HuH-7 (cell line): Measurements from ENCODE around the gene RALGAPA2.

Experiments used
- DNase-seq: peaks from one replicate; pipeline ENCODE4 v3.0.0; 2011; ENCODE audit warnings: low spot score

Gene RALGAPA2

DNA sequence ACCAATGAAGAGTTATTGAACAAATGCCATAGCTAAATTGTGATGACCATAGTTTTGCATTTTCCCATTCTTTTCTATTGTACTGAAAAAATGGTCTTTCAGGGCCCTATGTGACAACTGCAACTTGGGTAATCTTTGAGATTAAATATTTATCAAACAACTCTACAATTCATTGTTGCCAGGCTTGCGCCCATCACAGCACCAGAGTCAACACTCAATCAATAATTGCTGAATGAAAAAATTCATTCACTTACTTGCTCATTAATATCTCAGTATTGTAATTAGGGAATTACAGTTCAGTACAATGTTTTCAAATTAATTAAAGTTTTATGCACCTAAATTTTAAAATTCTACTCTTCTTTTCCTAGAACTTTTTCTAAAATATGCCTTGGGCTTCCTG is 7.7 kb upstream of the RALGAPA2 start:
- no peak for DNase-seq

- DNase-seq = no peak
These were observed 7.0 kb upstream of the RALGAPA2 start for GRCh38 chr20:20719411-20719810.

DNA sequence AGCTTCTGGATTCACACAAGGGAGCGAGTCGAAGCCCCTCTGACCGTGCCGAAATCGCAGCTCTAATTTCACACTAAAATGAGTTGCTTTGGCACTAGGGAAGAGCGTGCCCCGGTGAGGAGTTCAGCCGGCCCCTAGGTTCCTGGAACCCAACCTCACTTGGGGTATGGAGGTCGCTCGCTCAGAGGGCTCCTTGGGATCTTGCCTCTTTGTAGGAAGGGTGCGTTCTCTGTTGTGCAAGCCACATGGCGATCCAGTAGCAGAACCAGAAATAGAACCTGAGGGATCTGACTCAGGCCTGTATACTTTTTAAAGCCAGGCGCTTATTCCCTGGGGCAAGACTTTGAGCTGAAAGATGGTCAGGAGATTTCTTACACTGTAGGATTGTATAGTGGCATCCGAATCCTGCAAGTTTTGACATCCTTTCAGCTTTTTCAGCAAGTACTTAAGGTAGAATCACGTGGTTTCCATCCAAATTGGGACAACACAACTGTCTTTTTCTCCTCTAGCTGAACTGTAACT is 861 bp upstream of the RALGAPA2 start:
- no peak for DNase-seq

DNA sequence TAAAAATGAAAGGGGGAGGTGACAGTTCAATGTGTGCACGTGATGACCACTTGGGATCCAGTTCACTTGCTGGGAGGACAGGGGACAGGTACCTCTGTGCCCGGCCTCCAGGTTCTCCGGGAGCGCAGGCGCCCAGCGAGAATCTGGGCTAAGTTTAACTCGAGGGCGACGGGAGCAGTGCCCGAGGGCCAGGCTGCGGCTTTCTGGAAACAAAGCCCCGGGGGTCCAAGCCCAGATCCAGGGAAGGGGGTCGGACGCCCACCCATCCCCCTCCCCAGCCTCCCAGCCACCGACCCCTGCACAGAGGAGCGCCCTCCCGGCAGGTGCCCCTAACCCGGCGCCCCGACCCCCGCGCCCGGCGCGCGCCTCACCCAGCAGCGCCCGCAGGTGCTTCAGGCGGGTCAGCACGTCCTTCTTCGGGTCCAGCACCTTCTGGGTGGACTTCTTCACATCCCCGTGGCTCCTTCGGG is 405 bp downstream of the RALGAPA2 start:
- DNase-seq = peak; percentile 41

GRCh38 chr20:20711413-20711812 is 1.0 kb downstream of the RALGAPA2 start:
- peak; percentile 30 for DNase-seq

DNA sequence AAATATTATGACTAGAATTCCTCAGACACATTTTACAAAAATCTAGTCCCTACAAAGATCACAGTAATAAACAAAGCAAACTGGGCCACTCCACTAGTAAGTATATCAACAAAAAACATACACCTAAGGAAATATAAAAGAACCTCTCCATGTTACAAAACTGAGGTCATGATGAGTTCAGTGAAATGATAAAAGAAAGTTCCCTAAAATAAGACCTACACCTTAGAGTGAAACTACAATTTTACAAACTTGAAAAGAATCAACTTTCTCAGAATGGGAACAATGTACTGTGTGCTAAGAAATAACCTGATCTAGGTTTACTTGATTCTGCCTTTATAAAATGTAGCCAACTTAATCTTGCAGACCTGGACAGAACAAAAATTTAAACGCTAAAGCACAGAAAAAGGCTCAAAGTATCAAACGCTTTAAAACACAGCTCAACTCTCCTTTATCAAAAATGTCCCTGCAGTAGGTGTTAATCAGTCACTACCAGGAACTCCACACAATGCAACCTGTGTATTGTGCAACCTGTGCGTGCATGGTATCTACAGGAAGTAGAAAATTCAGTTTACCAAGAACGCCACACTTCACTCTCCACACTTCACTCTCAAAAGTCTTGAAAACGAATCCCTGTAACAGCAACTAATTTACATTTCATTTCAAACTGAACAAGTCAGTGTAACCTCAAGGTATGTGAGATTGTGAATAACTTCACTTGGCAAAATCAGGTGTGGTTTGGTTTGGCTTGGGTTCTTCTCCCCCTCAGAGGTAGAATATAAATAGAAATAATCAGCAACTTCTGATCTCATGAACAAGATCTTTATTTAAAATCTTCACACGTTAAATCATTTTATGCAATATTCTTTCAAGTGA is 1.8 kb downstream of the RALGAPA2 start:
- DNase-seq = peak; percentile 74

- DNase-seq = no peak
These were observed 2.6 kb downstream of the RALGAPA2 start for GRCh38 chr20:20709887-20710286.

DNA sequence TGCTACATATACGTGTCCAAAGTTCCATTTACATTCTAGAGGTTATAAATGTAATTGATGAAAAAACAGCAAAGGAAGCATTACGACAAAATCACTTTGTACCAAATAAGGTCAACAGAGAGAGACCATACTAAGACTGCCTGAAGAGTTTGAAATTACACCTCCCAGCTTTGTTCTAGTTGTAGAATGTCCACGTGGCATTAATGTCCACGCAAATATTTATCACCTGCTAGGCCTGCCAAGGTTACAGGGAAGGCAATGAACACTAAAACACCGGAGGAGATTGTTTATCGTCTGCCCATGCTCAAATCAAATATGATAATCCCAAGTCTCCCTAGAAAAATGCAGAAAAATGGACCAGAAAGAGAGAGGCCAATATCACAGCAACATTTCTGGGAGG is 6.2 kb downstream of the RALGAPA2 start:
- DNase-seq = no peak

DNA sequence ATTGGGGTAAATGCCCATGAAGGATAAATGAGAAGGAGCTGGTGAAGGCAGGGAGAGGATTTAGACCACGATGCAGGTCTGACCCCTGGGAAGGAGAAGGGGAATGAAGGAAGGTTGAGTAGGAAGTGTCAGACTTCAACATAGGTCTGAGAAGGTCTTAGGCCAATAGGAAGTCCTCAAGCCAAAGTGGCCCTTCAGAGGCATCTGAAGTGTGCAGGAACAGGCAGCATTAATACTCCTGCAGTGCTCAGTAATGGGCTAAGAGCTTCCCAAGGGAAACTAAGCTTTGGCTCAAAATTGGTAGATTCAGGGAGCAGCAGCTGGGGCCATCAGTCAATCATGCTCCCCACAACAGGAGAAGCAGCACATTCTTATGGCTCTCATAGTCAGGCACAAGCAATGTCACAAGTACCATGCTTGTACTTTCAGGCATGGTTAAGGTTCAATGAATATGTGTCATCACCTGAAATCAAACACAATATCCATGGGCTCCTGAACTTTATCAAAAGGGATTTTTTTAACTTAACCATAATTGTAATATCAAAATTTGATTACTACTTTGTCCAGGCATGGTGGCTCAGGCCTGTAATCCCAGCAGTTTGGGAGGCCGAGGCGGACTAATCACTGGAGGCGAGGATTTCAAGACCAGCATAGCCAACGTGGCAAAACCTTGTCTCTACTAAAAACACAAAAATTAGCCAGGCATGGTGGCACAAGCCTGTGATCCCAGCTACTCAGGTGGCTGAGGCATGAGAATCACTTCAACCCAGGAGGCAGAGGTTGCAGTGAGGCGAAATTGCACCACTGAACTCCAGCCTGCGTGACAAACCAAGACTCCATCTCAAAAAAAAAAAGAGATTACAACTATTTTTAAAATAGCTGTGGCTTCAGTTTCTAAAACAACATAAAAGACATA is 9.9 kb downstream of the RALGAPA2 start:
- DNase-seq = no peak

- DNase-seq = no peak
These were observed 12.5 kb downstream of the RALGAPA2 start for GRCh38 chr20:20699917-20700316.

- no peak for DNase-seq
These were observed 13.3 kb downstream of the RALGAPA2 start for GRCh38 chr20:20699144-20699543.

- no peak for DNase-seq
These were observed 15.1 kb downstream of the RALGAPA2 start for GRCh38 chr20:20697325-20697845.

DNA sequence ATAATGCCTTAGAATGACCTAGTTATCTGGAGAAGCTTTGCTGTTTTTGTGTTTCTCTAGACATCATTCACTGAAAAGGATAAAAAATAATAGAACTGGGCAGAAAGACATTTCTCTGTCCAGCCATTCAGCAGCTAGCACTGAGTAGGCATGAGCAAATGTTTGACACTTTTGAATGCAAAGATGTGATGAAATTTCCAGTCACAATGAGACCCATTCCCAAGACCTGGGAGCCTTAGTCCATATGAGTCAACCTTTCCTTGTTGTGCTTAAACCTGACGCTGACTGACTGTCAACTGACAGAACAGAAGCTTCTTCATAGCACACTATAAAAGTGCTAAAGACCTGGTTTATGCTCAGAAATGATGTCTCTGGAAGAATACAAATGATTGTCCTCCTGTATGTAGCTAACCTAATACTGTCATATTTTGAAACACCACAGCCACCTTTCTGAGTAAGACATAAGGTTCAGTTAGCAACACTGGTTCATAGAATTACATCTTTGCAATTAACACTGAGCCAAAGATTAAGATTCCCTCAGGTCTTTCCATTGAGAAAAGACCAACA is 17.1 kb downstream of the RALGAPA2 start:
- DNase-seq = no peak

GRCh38 chr20:20694591-20694990 is 17.9 kb downstream of the RALGAPA2 start:
- no peak for DNase-seq

GRCh38 chr20:20692587-20692986 is 19.9 kb downstream of the RALGAPA2 start:
- no peak for DNase-seq

- DNase-seq = no peak
These were observed 20.8 kb downstream of the RALGAPA2 start for GRCh38 chr20:20691477-20692235.

- DNase-seq = no peak
These were observed 21.6 kb downstream of the RALGAPA2 start for GRCh38 chr20:20690676-20691476.

DNA sequence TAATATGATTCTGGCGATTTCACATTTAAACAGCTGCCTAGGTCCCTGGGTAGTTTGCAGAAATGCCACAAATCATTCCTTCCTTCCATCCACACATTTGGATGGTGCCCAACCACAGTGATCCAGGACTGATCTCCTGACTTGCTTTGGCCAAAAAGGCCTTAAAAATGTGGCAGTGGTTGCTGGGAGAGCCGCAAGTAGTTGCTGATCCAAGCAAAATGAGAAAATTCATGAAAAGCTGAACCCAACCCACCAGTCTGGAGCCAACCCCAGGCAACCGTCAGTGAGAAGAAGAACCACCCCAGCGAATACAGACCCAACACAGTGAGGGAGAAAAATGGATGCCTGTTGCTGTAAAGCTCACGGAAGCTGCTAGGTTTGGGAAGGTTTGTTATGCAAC is 25.1 kb downstream of the RALGAPA2 start:
- DNase-seq = no peak

- no peak for DNase-seq
These were observed 26.8 kb downstream of the RALGAPA2 start for GRCh38 chr20:20685635-20686034.
